Kidney (tissue), 14 donors: ENCODE measurements around the gene EIF2A. TPM values are rescaled to one million over a fixed set of nuclear protein-coding genes. Genes with fewer than 3 reads are reported as not detected.

Experiments
- DNase-seq, 5 donors: peaks; one replicate each; pipeline ENCODE4 v3.0.0-alpha.2; 2013 to 2020
- FAIRE-seq: peaks from 2 replicates; lab custom pipeline; 2012; peaks lifted over from hg19 to GRCh38; lab: Jason Lieb, UNC
- H3K27ac ChIP-seq, 2 donors: one replicate each; pipeline ENCODE4 v1.7.0; 2013; ENCODE audit warnings: low read depth in 2 of 2, low read length in 2 of 2, inconsistent platforms in 1 of 2
- H3K27me3 ChIP-seq: one replicate; pipeline ENCODE4 v1.7.1; 2013; ENCODE audit warnings: low read length, inconsistent platforms; ENCODE audit not compliant: control insufficient read depth, insufficient read depth
- H3K36me3 ChIP-seq, 3 donors: one replicate each; pipeline versions ENCODE4 v1.7.0 to v1.7.1; 2013; ENCODE audit warnings: low read length in 3 of 3, control low read depth in 1 of 3, inconsistent platforms in 1 of 3; ENCODE audit not compliant: insufficient read depth in 3 of 3, control insufficient read depth in 2 of 3
- H3K4me1 ChIP-seq, 3 donors: one replicate each; pipeline versions ENCODE4 v1.7.0 to v1.7.1; 2013; ENCODE audit warnings: low read length in 3 of 3, inconsistent platforms in 1 of 3, low read depth in 1 of 3; ENCODE audit not compliant: control insufficient read depth in 2 of 3, insufficient read depth in 2 of 3
- H3K4me3 ChIP-seq, 3 donors: one replicate each; pipeline versions ENCODE4 v1.7.0 to v1.8.1; 2013; ENCODE audit warnings: low read length in 3 of 3, control low read depth in 1 of 3, inconsistent platforms in 1 of 3
- H3K9ac ChIP-seq, 3 donors: one replicate each; pipeline versions ENCODE4 v1.7.0 to v1.7.1; 2013; ENCODE audit warnings: low read length in 3 of 3, control low read depth in 1 of 3, inconsistent platforms in 1 of 3
- H3K9me3 ChIP-seq, 3 donors: one replicate each; pipeline versions ENCODE4 v1.7.0 to v1.7.1; 2013; ENCODE audit warnings: low read length in 3 of 3, control low read depth in 1 of 3, inconsistent platforms in 1 of 3; ENCODE audit not compliant: control insufficient read depth in 2 of 3, insufficient read depth in 1 of 3
- intact Hi-C: fragments of 100-400 bp; cut with DNase I; formaldehyde crosslinking; loops from one replicate; pipeline ENCODE4 v1.11.1; 2022
- polyA plus RNA-seq: library from polyadenylated mRNA; stranded (reverse); fragments of 350-450 nt; fragmentation: Illumina TruSeq; extraction: RNeasy Lipid Tissue Mini Kit (QIAGEN cat#74804); gene quantifications from one replicate; pipeline ENCODE4 v1.2.3, GENCODE V29; 2014; ENCODE audit warnings: low read depth, low replicate concordance; ENCODE audit not compliant: insufficient read depth
- total RNA-seq: library from RNA; stranded (reverse); fragmentation: NEBNext Ultra II Directional; extraction: Animal tissue kit (Norgen Biotek cat#: 25700); gene quantifications from one replicate; pipeline ENCODE4 v1.2.1, GENCODE V29; 2021
- TF ChIP-seq, protein P1 (sequence below): IDR thresholded peaks from 3 replicates; pipeline ENCODE4 v1.5.1; 2012; ENCODE audit warnings: mild to moderate bottlenecking, moderate library complexity, borderline replicate concordance; ENCODE audit not compliant: insufficient read depth; ENCODE audit errors: extremely low read depth
- donor health status: control.
- donor health status: control.
- donor health status: control.
- donor health status: control.
- donor health status: control.
- donor health status: DM: yes; HTN: yes; CAD: no.
- donor health status: Normal renal cell carcinoma (clear cell type).

The EIF2A gene
- total and polyA plus RNA-seq, 2 donors from 2014 or later, result 48.2 to 70.5 TPM

DNA sequence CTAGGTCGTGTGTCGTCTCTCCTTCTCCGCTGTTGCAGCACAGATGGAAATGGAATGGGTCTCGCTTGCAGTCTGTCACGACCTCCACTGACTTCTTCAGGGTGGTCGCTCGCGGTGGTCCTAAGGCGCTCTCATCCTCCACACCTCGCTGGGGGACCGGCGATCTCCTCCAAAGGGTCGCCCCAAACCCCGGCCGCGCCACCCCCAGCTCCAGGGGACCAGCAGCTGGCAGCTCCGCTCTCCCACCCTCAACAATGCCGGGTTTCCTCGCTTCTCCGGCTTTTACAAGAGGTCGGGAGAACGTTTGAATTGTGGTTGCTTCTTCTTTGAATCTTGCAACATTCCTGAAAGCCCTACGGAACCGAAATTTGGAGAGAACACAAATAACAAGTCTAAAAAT, 26.2 kb upstream of the EIF2A start:
- no peaks in the 10 kb centered on the region for H3K4me1 ChIP-seq
- TF ChIP-seq, protein P1, sequence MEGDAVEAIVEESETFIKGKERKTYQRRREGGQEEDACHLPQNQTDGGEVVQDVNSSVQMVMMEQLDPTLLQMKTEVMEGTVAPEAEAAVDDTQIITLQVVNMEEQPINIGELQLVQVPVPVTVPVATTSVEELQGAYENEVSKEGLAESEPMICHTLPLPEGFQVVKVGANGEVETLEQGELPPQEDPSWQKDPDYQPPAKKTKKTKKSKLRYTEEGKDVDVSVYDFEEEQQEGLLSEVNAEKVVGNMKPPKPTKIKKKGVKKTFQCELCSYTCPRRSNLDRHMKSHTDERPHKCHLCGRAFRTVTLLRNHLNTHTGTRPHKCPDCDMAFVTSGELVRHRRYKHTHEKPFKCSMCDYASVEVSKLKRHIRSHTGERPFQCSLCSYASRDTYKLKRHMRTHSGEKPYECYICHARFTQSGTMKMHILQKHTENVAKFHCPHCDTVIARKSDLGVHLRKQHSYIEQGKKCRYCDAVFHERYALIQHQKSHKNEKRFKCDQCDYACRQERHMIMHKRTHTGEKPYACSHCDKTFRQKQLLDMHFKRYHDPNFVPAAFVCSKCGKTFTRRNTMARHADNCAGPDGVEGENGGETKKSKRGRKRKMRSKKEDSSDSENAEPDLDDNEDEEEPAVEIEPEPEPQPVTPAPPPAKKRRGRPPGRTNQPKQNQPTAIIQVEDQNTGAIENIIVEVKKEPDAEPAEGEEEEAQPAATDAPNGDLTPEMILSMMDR, result no peak
- H3K9ac ChIP-seq, result no peak overlapping the region
- no peaks in the 10 kb centered on the region for H3K36me3 ChIP-seq
- H3K4me3 ChIP-seq, result no peak overlapping the region
- intact Hi-C loops, result no loop called here
- H3K27me3 ChIP-seq, result no peaks in the 10 kb centered on the region
- H3K27ac ChIP-seq, result no peak overlapping the region
- FAIRE-seq, result no peak
- H3K9me3 ChIP-seq, result no peaks in the 10 kb centered on the region
- DNase-seq, result no peak

DNA sequence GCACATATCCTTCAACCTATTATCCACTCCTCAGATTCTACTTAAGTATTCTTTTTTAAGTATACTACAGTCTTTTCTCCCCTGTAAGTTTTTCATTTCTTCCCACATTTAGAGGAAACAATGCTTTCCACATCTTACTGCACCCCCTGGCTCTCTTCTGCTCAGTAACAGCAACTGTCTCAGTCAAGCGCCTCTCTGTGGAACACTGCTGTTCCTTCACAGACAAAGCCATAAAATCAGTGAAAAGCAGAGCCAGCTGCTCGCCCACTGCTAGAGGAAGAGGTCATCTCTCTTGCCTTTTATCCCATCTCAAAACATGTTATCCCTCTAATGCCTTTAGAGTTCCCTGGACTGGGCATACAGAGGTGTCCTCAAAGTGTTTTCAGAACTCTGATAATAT, 25.1 kb upstream of the EIF2A start:
- Histone ChIP-seq H3K36me3 (no peaks in the 10 kb centered on the region), H3K9me3 (no peaks in the 10 kb centered on the region), H3K27me3 (no peaks in the 10 kb centered on the region), H3K27ac (no peak overlapping the region), H3K4me1 (no peaks in the 10 kb centered on the region), H3K9ac (no peak overlapping the region), H3K4me3 (no peak overlapping the region)
- TF ChIP-seq, protein P1, result no peak
- DNase-seq, result peak in 2 of 5 donors; percentile 17 to 63
- intact Hi-C loops, result no loop called here
- no peak for FAIRE-seq

DNA sequence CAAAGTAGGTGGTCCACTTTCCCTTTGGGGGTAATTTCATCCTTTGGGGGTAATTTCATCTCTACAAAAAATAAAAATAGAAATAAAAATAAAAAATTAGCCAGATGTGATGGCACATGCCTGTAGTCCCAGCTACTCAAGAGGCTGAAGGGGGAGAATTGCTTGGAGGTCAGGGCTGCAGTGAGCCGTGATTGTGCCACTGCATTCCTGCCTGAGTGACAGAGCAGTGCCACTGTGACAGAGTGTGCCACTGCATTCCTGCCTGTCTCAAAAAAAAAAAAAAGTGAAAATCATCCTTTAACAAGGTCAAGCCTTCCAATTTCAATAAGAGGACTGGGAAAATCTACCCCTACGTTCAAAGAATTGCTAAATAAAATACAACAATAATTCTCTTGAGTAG, 23.0 kb upstream of the EIF2A start:
- intact Hi-C loops, result no loop called here
- Histone ChIP-seq H3K27ac (no peak overlapping the region), H3K36me3 (no peaks in the 10 kb centered on the region), H3K9me3 (no peaks in the 10 kb centered on the region), H3K9ac (no peak overlapping the region), H3K4me3 (no peak overlapping the region), H3K4me1 (no peaks in the 10 kb centered on the region), H3K27me3 (no peaks in the 10 kb centered on the region)
- no peak for DNase-seq
- TF ChIP-seq, protein P1, result no peak
- no peak for FAIRE-seq
